Fibroblast of skin of right biceps (primary cell): ENCODE measurements around the gene RAB11FIP3.

ENCODE experiments used
- DNase-seq: peaks from one replicate; pipeline ENCODE4 v3.0.0-alpha.2; 2013

RAB11FIP3 gene

GRCh38 chr16:535446-536405 lies 110.3 kb downstream of the RAB11FIP3 start:
- peak; percentile 38 for DNase-seq

GRCh38 chr16:536746-537145 lies 111.3 kb downstream of the RAB11FIP3 start:
- no peak for DNase-seq

GRCh38 chr16:537415-538335 lies 112.2 kb downstream of the RAB11FIP3 start:
- no peak for DNase-seq

GRCh38 chr16:539901-540530 lies 114.6 kb downstream of the RAB11FIP3 start:
- DNase-seq, result no peak

- no peak for DNase-seq
Observed at GRCh38 chr16:540645-541340, 115.3 kb downstream of the RAB11FIP3 start.

GRCh38 chr16:543301-544164 lies 118.1 kb downstream of the RAB11FIP3 start:
- DNase-seq, result no peak

GRCh38 chr16:544517-544916 lies 119.1 kb downstream of the RAB11FIP3 start:
- no peak for DNase-seq

- DNase-seq, result peak; percentile 27
Observed at GRCh38 chr16:546909-547770, 121.7 kb downstream of the RAB11FIP3 start.

- DNase-seq, result no peak
Observed at GRCh38 chr16:548586-548985, 123.1 kb downstream of the RAB11FIP3 start.

- no peak for DNase-seq
Observed at GRCh38 chr16:549544-550263, 124.3 kb downstream of the RAB11FIP3 start.

GRCh38 chr16:551210-551609 lies 125.8 kb downstream of the RAB11FIP3 start:
- DNase-seq, result no peak

GRCh38 chr16:552171-552570 lies 126.7 kb downstream of the RAB11FIP3 start:
- no peak for DNase-seq

GRCh38 chr16:553601-554296 lies 128.3 kb downstream of the RAB11FIP3 start:
- no peak for DNase-seq

- no peak for DNase-seq
Observed at GRCh38 chr16:554297-554621, 128.8 kb downstream of the RAB11FIP3 start.

GRCh38 chr16:554640-555365 lies 129.4 kb downstream of the RAB11FIP3 start:
- DNase-seq, result no peak

- DNase-seq, result no peak
Observed at GRCh38 chr16:555528-556473, 130.4 kb downstream of the RAB11FIP3 start.

GRCh38 chr16:556474-557173 lies 131.2 kb downstream of the RAB11FIP3 start:
- DNase-seq, result no peak
